ENCODE measurements around the gene IFNA2. TPM values are rescaled to one million over a fixed set of nuclear protein-coding genes. Genes with fewer than 3 reads are reported as not detected.
A peak's percentile ranks its signal among the peaks of the same experiment; 100 is the strongest.

The IFNA2 gene
- total and polyA plus RNA-seq, 4 donors: not detected

- TF ChIP-seq CTCF (IDR thresholded peaks at IDR 0.05; ENCODE audit: control extremely low read depth, extremely low read depth): no peak
- H3K4me3 ChIP-seq: peak within 1 kb of the TSS; percentile 92
- H3K9ac ChIP-seq (ENCODE audit: insufficient read depth in 1 of 2, low read length in 2 of 2): peak within 1 kb of the TSS; percentile 99 to 100
- H3K4me1 ChIP-seq (ENCODE audit: control insufficient read depth in 5 of 5, insufficient read depth in 5 of 5, low read length in 5 of 5): peaks cover 4 to 30% (median 17%) of the 10 kb centered on the region in 5 donors
- DNase-seq (peak; percentile 96 to 97 (median 96)), ATAC-seq (ENCODE audit: insufficient read depth, low FRiP score) (peak; percentile 98)
- H3K27me3 ChIP-seq (ENCODE audit: control insufficient read depth in 3 of 3, insufficient read depth in 3 of 3, low read length in 2 of 3): peaks cover 0 to 4% (median 0%) of the 10 kb centered on the region in 3 donors
- peak within 1 kb of the TSS; percentile 95 to 100 for H3K27ac ChIP-seq (ENCODE audit: low read depth in 1 of 2, low read length in 1 of 2)
- 0 to 1% methylated on average over 54 to 55 of the region's 55 CpGs for WGBS, 2 donors
- no peaks in the 10 kb centered on the region for H3K9me3 ChIP-seq (ENCODE audit: control insufficient read depth in 4 of 4, insufficient read depth in 3 of 4, low read length in 3 of 4)
- peaks cover 0 to 12% (median 5%) of the 10 kb centered on the region in 4 donors for H3K36me3 ChIP-seq (ENCODE audit: control insufficient read depth in 4 of 4, insufficient read depth in 4 of 4, low read length in 4 of 4)
Measured at GRCh38 chr9:21334701-21335632, 50.2 kb downstream of the IFNA2 start, which contains the start of gene KLHL9. KLHL9 (minus strand) TSS chr9:21335404; CDS start chr9:21334859, 545 bp downstream.

Other genes with a start within 250 kb of the IFNA2 start
- gene IFNW1, start 243.6 kb downstream of the IFNA2 start, total RNA-seq: not detected
- gene IFNW1, start 243.6 kb downstream of the IFNA2 start, polyA plus RNA-seq: not detected
- not detected for gene IFNA21, start 218.7 kb downstream of the IFNA2 start, total RNA-seq
- not detected for gene IFNA21, start 218.7 kb downstream of the IFNA2 start, polyA plus RNA-seq
- gene IFNA4, start 197.8 kb downstream of the IFNA2 start, total RNA-seq: not detected
- gene IFNA4, start 197.8 kb downstream of the IFNA2 start, polyA plus RNA-seq: not detected
- not detected for gene IFNA7, start 183.2 kb downstream of the IFNA2 start, total RNA-seq
- gene IFNA7, start 183.2 kb downstream of the IFNA2 start, polyA plus RNA-seq: not detected
- gene IFNA10, start 178.3 kb downstream of the IFNA2 start, total RNA-seq: not detected
- gene IFNA10, start 178.3 kb downstream of the IFNA2 start, polyA plus RNA-seq: not detected
- gene IFNA16, start 168.1 kb downstream of the IFNA2 start, total RNA-seq: not detected
- not detected for gene IFNA16, start 168.1 kb downstream of the IFNA2 start, polyA plus RNA-seq
- gene IFNA17, start 157.2 kb downstream of the IFNA2 start, total RNA-seq: not detected
- not detected for gene IFNA17, start 157.2 kb downstream of the IFNA2 start, polyA plus RNA-seq
- not detected for gene IFNA14, start 145.4 kb downstream of the IFNA2 start, total RNA-seq
- not detected for gene IFNA14, start 145.4 kb downstream of the IFNA2 start, polyA plus RNA-seq
- under 1 TPM in 1 of 2 donors, not detected in 1; 0.28 TPM for gene IFNA5, start 80.1 kb downstream of the IFNA2 start, total RNA-seq
- gene IFNA5, start 80.1 kb downstream of the IFNA2 start, polyA plus RNA-seq: under 1 TPM in 1 of 2 donors, not detected in 1; 0.12 TPM
- 10 to 100 TPM; 21.0 to 39.0 TPM for gene KLHL9, start 50.0 kb downstream of the IFNA2 start, total RNA-seq
- gene KLHL9, start 50.0 kb downstream of the IFNA2 start, polyA plus RNA-seq: 10 to 100 TPM in 1 of 2 donors, 1 to 10 TPM in 1; 6.5 to 10.5 TPM
- not detected for gene IFNA6, start 34.5 kb downstream of the IFNA2 start, total RNA-seq
- not detected for gene IFNA6, start 34.5 kb downstream of the IFNA2 start, polyA plus RNA-seq
- gene IFNA13, start 17.3 kb downstream of the IFNA2 start, total RNA-seq: not detected
- gene IFNA13, start 17.3 kb downstream of the IFNA2 start, polyA plus RNA-seq: not detected
- gene IFNA8, start 23.7 kb upstream of the IFNA2 start, total RNA-seq: not detected
- gene IFNA8, start 23.7 kb upstream of the IFNA2 start, polyA plus RNA-seq: not detected
- not detected for gene IFNA1, start 55.0 kb upstream of the IFNA2 start, total RNA-seq
- under 1 TPM in 1 of 2 donors, not detected in 1; 0.22 TPM for gene IFNA1, start 55.0 kb upstream of the IFNA2 start, polyA plus RNA-seq
- gene IFNE, start 96.9 kb upstream of the IFNA2 start, total RNA-seq: not detected
- gene IFNE, start 96.9 kb upstream of the IFNA2 start, polyA plus RNA-seq: under 1 TPM in 1 of 2 donors, not detected in 1; 0.20 TPM

All from lung (tissue), 12 donors.